ENCODE results near the gene LYPLAL1. TPM values are rescaled to one million over a fixed set of nuclear protein-coding genes. Genes with fewer than 3 reads are reported as not detected.
A peak's percentile ranks its signal among the peaks of the same experiment; 100 is the strongest.

Gene LYPLAL1
- total RNA-seq, 1 experiment from 2014 or later: 57.6 TPM

- Mint-ChIP-seq H3K9me3 (ENCODE audit: low read depth, unreplicated experiment) (peaks cover 3% of the 10 kb centered on the region), H3K27ac (ENCODE audit: unreplicated experiment) (no peak overlapping the region), H3K4me3 (ENCODE audit: low read depth, unreplicated experiment) (no peak overlapping the region), H3K4me1 (ENCODE audit: low read depth, unreplicated experiment) (peaks cover 59% of the 10 kb centered on the region), H3K36me3 (ENCODE audit: insufficient read depth, unreplicated experiment) (peaks cover 11% of the 10 kb centered on the region), H3K27me3 (ENCODE audit: unreplicated experiment) (no peaks in the 10 kb centered on the region)
- CTCF ChIA-PET: no interaction called here
- TF ChIP-seq, protein P1, sequence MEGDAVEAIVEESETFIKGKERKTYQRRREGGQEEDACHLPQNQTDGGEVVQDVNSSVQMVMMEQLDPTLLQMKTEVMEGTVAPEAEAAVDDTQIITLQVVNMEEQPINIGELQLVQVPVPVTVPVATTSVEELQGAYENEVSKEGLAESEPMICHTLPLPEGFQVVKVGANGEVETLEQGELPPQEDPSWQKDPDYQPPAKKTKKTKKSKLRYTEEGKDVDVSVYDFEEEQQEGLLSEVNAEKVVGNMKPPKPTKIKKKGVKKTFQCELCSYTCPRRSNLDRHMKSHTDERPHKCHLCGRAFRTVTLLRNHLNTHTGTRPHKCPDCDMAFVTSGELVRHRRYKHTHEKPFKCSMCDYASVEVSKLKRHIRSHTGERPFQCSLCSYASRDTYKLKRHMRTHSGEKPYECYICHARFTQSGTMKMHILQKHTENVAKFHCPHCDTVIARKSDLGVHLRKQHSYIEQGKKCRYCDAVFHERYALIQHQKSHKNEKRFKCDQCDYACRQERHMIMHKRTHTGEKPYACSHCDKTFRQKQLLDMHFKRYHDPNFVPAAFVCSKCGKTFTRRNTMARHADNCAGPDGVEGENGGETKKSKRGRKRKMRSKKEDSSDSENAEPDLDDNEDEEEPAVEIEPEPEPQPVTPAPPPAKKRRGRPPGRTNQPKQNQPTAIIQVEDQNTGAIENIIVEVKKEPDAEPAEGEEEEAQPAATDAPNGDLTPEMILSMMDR (IDR thresholded peaks at IDR 0.05; ENCODE audit: unreplicated experiment): no peak
- DNase-seq: no peak
- intact Hi-C loops (cut with micrococcal nuclease; ENCODE audit: unreplicated experiment): loop anchor here (10.0 kb wide), 1 partner anchor 310 kb away; no protein-coding TSS in a partner anchor
- no TSS peak for BruUV-seq (replicated peaks)
These were observed 10.7 kb downstream of the LYPLAL1 start for GRCh38 chr1:219184337-219184736.

DNA sequence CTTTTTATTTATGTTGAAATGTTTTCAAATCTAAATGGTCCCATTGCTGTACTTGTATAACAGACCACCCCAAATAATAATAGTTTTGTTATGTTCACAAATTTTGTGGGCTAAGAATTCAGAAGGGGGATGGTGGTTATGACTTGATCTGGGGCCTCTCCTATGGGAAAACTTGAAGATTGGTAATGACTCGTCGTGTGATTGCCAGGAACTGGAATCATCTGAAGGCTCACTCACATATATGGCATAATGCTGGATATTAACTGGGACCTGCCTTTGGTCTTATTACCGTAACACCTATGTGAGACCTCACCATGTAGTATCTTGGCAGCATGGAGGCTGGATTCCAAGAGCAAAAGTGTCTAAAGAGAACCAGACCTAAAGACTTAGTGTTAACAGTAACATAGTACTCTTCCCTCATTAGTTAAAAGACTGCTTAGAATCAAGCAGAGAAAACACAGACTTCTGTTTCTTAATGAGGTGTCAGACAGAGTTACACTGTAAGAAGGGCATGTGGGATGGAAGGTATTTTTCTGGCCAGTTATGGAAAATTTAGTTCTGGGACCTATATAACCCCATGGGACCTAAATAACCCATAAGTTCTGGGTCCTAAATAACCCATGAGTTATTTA is 11.9 kb downstream of the LYPLAL1 start:
- H3K27me3 Mint-ChIP-seq (ENCODE audit: unreplicated experiment): no peaks in the 10 kb centered on the region
- no peaks in the 10 kb centered on the region for H3K36me3 Mint-ChIP-seq (ENCODE audit: insufficient read depth, unreplicated experiment)
- no peak for DNase-seq
- intact Hi-C loops (cut with micrococcal nuclease; ENCODE audit: unreplicated experiment): loop anchor here (5.0 to 10.0 kb wide), 2 partner anchors 311 to 848 kb away; no protein-coding TSS in a partner anchor
- no TSS peak for BruUV-seq (replicated peaks)
- no peak overlapping the region for H3K27ac Mint-ChIP-seq (ENCODE audit: unreplicated experiment)
- TF ChIP-seq, protein P1 (IDR thresholded peaks at IDR 0.05; ENCODE audit: unreplicated experiment): no peak
- H3K4me3 Mint-ChIP-seq (ENCODE audit: low read depth, unreplicated experiment): no peak overlapping the region
- H3K4me1 Mint-ChIP-seq (ENCODE audit: low read depth, unreplicated experiment): peaks cover 62% of the 10 kb centered on the region
- H3K9me3 Mint-ChIP-seq (ENCODE audit: low read depth, unreplicated experiment): peaks cover 3% of the 10 kb centered on the region
- CTCF ChIA-PET: no interaction called here

DNA sequence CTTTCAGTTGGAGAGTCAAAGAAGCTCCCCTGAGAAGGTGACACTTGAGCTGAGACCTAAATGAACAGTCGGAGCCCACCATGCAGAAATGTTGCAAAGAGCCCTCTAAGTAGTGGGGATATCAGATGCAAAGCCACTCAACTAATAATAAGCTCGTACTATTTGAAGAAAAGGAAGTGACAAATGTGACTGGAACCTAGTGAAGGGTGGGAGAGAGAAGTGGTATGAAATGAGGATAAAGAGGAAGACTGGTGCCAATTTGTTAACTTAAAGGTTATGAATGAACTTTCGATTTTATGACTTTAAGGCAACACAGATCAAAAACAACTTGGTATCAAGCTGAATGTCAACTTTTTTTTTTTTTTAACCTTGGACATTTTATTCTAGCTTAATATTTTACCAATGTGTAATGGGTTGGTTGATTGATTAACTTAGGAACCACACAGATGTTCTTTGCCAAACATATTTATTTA is 14.7 kb downstream of the LYPLAL1 start:
- TF ChIP-seq, protein P1 (IDR thresholded peaks at IDR 0.05; ENCODE audit: unreplicated experiment): no peak
- Mint-ChIP-seq H3K9me3 (ENCODE audit: low read depth, unreplicated experiment) (peaks cover 3% of the 10 kb centered on the region), H3K4me3 (ENCODE audit: low read depth, unreplicated experiment) (peak overlapping the region; percentile 56), H3K27ac (ENCODE audit: unreplicated experiment) (peak overlapping the region; percentile 57), H3K4me1 (ENCODE audit: low read depth, unreplicated experiment) (peaks cover 51% of the 10 kb centered on the region), H3K27me3 (ENCODE audit: unreplicated experiment) (no peaks in the 10 kb centered on the region), H3K36me3 (ENCODE audit: insufficient read depth, unreplicated experiment) (peaks cover 9% of the 10 kb centered on the region)
- CTCF ChIA-PET: interaction anchor here (0.5 to 2.4 kb wide), 10 partner anchors 9 to 843 kb away, joined by 3 to 9 read pairs (median 3); partner anchors contain the start of genes LYPLAL1 and TGFB2
- no peak for DNase-seq
- no TSS peak for BruUV-seq (replicated peaks)
- intact Hi-C loops (cut with micrococcal nuclease; ENCODE audit: unreplicated experiment): loop anchor here (5.0 to 10.0 kb wide), 2 partner anchors 314 to 851 kb away; no protein-coding TSS in a partner anchor

DNA sequence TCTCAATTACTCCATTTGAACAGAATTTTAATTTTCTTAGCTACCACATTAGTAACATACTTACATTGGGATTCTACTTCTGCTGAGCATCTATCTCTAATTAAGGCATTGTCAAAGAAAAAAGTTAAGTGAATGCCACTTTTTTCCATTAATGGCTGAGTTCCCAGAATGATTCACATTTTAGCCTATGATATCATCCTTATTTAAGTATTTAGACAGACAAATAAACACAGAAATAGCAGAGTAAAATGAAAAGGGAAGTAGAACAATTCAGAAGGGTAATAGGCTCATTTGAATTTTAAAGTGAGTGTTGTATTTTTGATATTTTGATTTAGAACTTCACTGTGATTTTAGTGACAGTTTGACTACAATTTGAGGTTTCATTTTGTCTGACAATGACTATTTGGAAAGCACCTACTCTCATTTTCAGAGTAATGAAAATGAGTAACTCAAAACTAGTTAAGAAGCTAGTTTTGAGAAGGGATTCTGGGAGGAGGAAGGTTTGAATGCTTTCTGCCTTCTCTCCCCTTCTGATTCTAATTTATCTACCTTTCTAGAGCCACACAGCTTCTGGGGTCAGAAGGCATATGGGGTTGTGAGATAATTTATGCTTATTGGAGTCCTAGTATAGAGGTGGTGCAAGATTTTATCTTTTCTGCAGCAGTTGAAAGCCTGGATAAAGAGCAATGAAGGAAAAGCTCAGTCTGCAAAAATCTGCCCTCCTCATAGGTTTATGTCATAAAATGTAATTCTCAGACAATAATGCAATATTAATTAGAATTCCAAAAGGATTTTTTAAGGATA is 15.5 kb downstream of the LYPLAL1 start:
- Mint-ChIP-seq H3K27me3 (ENCODE audit: unreplicated experiment) (no peaks in the 10 kb centered on the region), H3K36me3 (ENCODE audit: insufficient read depth, unreplicated experiment) (peaks cover 9% of the 10 kb centered on the region), H3K4me1 (ENCODE audit: low read depth, unreplicated experiment) (peaks cover 51% of the 10 kb centered on the region), H3K9me3 (ENCODE audit: low read depth, unreplicated experiment) (peaks cover 3% of the 10 kb centered on the region), H3K27ac (ENCODE audit: unreplicated experiment) (peak overlapping the region; percentile 57), H3K4me3 (ENCODE audit: low read depth, unreplicated experiment) (peak overlapping the region; percentile 56)
- intact Hi-C loops (cut with micrococcal nuclease; ENCODE audit: unreplicated experiment): loop anchor here (5.0 to 10.0 kb wide), 2 partner anchors 314 to 852 kb away; no protein-coding TSS in a partner anchor
- CTCF ChIA-PET: interaction anchor here (0.5 to 2.4 kb wide), 6 partner anchors 11 to 844 kb away, joined by 3 to 7 read pairs (median 3); partner anchors contain the start of gene TGFB2
- no peak for DNase-seq
- TF ChIP-seq, protein P1 (IDR thresholded peaks at IDR 0.05; ENCODE audit: unreplicated experiment): no peak
- no TSS peak for BruUV-seq (replicated peaks)

All from Calu3 (cell line).